ENCODE measurements around the gene INSRR. TPM values are rescaled to one million over a fixed set of nuclear protein-coding genes. Genes with fewer than 3 reads are reported as not detected.

INSRR gene
- total RNA-seq, 1 experiment from 2014 or later = 0.11 TPM

GRCh38 chr1:156853761-156854160 lies 5.2 kb downstream of the INSRR start:
- Mint-ChIP-seq H3K9me3 (no peaks in the 10 kb centered on the region), H3K4me3 (no peak overlapping the region), H3K27ac (no peak overlapping the region), H3K27me3 (ENCODE audit: low read depth) (peaks cover 89% of the 10 kb centered on the region), H3K36me3 (no peaks in the 10 kb centered on the region), H3K4me1 (peaks cover 7% of the 10 kb centered on the region)
- CTCF ChIA-PET = interaction anchor here (1.2 to 3.5 kb wide), 3 partner anchors 16 to 164 kb away, joined by 3 to 17 read pairs (median 6); no protein-coding TSS in a partner anchor
- ATAC-seq = no peak
- POLR2A ChIA-PET = no interaction called here
- TF ChIP-seq MXD4 (CRISPR knock-in tag; IDR thresholded peaks at IDR 0.05; ENCODE audit: borderline replicate concordance) = no peak
- TF ChIP-seq, protein P1, sequence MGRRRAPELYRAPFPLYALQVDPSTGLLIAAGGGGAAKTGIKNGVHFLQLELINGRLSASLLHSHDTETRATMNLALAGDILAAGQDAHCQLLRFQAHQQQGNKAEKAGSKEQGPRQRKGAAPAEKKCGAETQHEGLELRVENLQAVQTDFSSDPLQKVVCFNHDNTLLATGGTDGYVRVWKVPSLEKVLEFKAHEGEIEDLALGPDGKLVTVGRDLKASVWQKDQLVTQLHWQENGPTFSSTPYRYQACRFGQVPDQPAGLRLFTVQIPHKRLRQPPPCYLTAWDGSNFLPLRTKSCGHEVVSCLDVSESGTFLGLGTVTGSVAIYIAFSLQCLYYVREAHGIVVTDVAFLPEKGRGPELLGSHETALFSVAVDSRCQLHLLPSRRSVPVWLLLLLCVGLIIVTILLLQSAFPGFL (CRISPR knock-in tag; IDR thresholded peaks at IDR 0.05; ENCODE audit: borderline replicate concordance) = no peak
- TF ChIP-seq IRF1 (CRISPR knock-in tag; IDR thresholded peaks at IDR 0.05) = no peak
- TF ChIP-seq, protein P2, sequence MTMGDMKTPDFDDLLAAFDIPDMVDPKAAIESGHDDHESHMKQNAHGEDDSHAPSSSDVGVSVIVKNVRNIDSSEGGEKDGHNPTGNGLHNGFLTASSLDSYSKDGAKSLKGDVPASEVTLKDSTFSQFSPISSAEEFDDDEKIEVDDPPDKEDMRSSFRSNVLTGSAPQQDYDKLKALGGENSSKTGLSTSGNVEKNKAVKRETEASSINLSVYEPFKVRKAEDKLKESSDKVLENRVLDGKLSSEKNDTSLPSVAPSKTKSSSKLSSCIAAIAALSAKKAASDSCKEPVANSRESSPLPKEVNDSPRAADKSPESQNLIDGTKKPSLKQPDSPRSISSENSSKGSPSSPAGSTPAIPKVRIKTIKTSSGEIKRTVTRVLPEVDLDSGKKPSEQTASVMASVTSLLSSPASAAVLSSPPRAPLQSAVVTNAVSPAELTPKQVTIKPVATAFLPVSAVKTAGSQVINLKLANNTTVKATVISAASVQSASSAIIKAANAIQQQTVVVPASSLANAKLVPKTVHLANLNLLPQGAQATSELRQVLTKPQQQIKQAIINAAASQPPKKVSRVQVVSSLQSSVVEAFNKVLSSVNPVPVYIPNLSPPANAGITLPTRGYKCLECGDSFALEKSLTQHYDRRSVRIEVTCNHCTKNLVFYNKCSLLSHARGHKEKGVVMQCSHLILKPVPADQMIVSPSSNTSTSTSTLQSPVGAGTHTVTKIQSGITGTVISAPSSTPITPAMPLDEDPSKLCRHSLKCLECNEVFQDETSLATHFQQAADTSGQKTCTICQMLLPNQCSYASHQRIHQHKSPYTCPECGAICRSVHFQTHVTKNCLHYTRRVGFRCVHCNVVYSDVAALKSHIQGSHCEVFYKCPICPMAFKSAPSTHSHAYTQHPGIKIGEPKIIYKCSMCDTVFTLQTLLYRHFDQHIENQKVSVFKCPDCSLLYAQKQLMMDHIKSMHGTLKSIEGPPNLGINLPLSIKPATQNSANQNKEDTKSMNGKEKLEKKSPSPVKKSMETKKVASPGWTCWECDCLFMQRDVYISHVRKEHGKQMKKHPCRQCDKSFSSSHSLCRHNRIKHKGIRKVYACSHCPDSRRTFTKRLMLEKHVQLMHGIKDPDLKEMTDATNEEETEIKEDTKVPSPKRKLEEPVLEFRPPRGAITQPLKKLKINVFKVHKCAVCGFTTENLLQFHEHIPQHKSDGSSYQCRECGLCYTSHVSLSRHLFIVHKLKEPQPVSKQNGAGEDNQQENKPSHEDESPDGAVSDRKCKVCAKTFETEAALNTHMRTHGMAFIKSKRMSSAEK (CRISPR knock-in tag; IDR thresholded peaks at IDR 0.05; ENCODE audit: borderline replicate concordance) = no peak
- TF ChIP-seq GABPB1 (CRISPR knock-in tag; IDR thresholded peaks at IDR 0.05) = no peak
- no peak for TF ChIP-seq ATF1 (CRISPR knock-in tag; IDR thresholded peaks at IDR 0.05)
- DNase-seq (ENCODE audit: low spot score) = no peak

DNA sequence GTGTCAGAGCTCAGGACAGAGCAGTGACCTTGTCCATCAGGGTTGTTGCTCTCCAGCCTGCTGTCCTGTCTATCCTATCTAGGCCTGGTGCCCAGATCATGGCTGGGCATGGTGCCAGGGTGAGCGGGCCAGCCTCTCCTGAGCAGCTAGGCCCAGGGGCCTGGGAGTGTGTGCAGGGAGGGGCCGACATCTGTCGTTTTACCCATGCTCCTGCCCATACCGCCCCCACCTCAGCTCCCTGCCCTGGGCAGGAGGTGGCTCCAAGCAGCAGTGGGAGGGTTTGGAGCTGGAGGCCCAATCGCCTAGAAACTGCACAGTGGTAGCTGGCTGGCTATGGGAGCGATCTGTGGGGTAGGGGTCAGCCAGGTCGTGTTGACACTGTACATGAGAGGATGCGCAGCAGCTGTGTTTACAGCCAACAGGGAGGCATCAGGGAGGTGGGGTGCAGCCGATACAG lies 6.5 kb downstream of the INSRR start:
- no peak for ATAC-seq
- Mint-ChIP-seq H3K4me1 (peaks cover 10% of the 10 kb centered on the region), H3K36me3 (no peaks in the 10 kb centered on the region), H3K27me3 (ENCODE audit: low read depth) (peaks cover 89% of the 10 kb centered on the region), H3K9me3 (no peaks in the 10 kb centered on the region), H3K4me3 (no peak overlapping the region), H3K27ac (no peak overlapping the region)
- no peak for DNase-seq (ENCODE audit: low spot score)
- ChIA-PET POLR2A (no interaction called here), CTCF (interaction anchor here (0.8 to 3.5 kb wide), 4 partner anchors 12 to 163 kb away, joined by 3 to 17 read pairs (median 6); no protein-coding TSS in a partner anchor)
- TF ChIP-seq MXD4 (CRISPR knock-in tag; IDR thresholded peaks at IDR 0.05; ENCODE audit: borderline replicate concordance) = no peak
- TF ChIP-seq, protein P2 (CRISPR knock-in tag; IDR thresholded peaks at IDR 0.05; ENCODE audit: borderline replicate concordance) = no peak
- no peak for TF ChIP-seq USF1 (CRISPR knock-in tag; IDR thresholded peaks at IDR 0.05)
- TF ChIP-seq ATF2 (CRISPR knock-in tag; IDR thresholded peaks at IDR 0.05; ENCODE audit: borderline replicate concordance, low read depth) = no peak
- TF ChIP-seq NFYB (CRISPR knock-in tag; conservative IDR thresholded peaks at IDR 0.05; ENCODE audit: low read depth) = no peak
- TF ChIP-seq, protein P3, sequence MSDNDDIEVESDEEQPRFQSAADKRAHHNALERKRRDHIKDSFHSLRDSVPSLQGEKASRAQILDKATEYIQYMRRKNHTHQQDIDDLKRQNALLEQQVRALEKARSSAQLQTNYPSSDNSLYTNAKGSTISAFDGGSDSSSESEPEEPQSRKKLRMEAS (CRISPR knock-in tag; IDR thresholded peaks at IDR 0.05) = no peak
- TF ChIP-seq ATF1 (CRISPR knock-in tag; IDR thresholded peaks at IDR 0.05) = no peak
- no peak for TF ChIP-seq ELF4 (CRISPR knock-in tag; IDR thresholded peaks at IDR 0.05; ENCODE audit: low read depth)
- TF ChIP-seq CBFB (CRISPR knock-in tag; IDR thresholded peaks at IDR 0.05; ENCODE audit: low read depth) = no peak
- TF ChIP-seq PRDM15 (CRISPR knock-in tag; IDR thresholded peaks at IDR 0.05) = no peak
- TF ChIP-seq GRHL2 (CRISPR knock-in tag; IDR thresholded peaks at IDR 0.05; ENCODE audit: insufficient replicate concordance, severe bottlenecking) = no peak
